Left ventricle myocardium superior (tissue), 1 donor: ENCODE data around the gene POU2F3. TPM values are rescaled to one million over a fixed set of nuclear protein-coding genes. Genes with fewer than 3 reads are reported as not detected.

Experiments
- ATAC-seq: fragments of 200-7000 bp; cut with Tn5 transposase; one replicate; pipeline ENCODE4 v1.9.1; 2020; ENCODE audit warnings: mild to moderate bottlenecking, moderate library complexity
- DNase-seq: peaks from one replicate; pipeline ENCODE4 v3.0.0-alpha.2; 2020
- intact Hi-C: fragments of 100-400 bp; cut with micrococcal nuclease; formaldehyde crosslinking; loops from one replicate; pipeline ENCODE4 v1.11.0; 2022
- long read RNA-seq: library from polyadenylated mRNA; unstranded; transcript quantifications from one replicate; pipeline ENCODE4 v2.0.0, GENCODE V29; 2021
- total RNA-seq: library from RNA; stranded (reverse); fragmentation: NEBNext Ultra II Directional; extraction: Animal tissue kit (Norgen Biotek cat#: 25700); gene quantifications from one replicate; pipeline ENCODE4 v1.2.1, GENCODE V29; 2021
- donor health status: DM: no; HTN: yes; CAD: no; lungs with severe emphysema.

The POU2F3 gene
- total RNA-seq: not detected
- long read RNA-seq: 0 reads

DNA sequence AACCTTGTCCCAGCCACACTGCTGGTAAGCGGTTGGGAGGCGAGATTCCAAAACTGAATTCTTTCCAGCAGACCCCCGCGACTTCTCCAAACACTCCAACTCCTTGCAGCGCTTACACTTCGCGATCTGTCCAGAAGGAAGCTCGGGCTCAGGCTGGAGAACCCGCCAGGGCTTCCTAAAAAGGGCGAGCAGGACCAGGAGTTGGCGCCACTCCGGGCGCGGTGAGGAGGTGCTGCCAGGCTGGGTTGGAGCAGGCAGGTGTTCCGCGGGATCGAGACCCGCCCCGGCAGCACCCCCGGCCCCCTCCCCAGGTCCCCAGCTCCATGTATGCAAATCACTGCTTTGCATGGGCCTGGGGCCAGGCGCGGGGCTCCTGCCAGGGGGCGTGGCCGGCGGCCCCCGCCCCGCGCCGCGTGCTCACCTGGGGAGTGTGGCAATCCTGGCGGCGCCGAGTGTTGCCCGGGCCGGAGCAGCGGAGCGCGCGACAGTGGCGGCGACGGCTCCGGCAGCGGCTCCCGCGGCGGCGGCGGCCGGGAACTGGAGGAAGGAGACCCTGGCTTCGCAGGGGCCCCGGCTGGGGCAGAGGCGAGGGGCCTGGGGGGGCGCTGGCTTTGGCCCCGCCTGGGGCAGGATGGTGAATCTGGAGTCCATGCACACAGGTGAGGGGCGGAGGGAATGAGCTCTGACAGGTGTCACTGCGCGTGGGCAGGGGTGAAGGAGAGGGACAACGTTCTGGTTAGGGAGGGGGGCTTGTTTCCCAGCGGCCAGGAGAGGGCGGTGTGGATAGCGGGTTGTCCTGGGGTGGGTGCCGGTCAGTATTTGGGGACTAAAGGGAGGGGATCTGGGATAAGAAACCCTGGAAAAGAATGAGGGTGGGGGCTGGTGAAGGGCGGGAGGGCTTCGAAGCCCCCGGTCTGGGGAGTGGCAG, at the start of gene POU2F3:
Gene POU2F3, plus strand, starts transcription at position 428 of the 928 bp plus-strand sequence. Its CDS starts 204 bp downstream, at position 632.
- intact Hi-C loops: no loop called here
- DNase-seq (peak; percentile 23), ATAC-seq (no peak)

DNA sequence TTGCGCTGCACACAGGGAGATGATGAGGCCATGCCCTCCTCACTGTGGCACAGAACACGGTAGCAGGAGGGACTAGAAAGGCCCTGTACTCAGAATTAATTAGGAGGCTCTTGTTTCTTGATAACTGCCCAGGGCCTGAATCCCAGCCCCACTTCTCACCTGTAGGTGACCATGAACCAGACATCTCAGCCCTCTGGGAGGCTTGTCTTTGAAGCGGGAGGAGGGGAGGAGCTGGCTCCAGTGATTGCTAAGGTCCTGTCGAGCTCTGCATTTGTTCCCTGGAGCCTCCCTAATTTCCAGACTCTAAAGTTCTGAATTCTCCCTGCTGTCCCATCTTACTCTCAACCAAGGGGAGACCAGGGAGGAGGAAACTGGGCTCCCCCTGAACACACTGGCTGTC, 48.9 kb upstream of the POU2F3 start:
- intact Hi-C loops: no loop called here
- no peak for DNase-seq
- no peak for ATAC-seq

DNA sequence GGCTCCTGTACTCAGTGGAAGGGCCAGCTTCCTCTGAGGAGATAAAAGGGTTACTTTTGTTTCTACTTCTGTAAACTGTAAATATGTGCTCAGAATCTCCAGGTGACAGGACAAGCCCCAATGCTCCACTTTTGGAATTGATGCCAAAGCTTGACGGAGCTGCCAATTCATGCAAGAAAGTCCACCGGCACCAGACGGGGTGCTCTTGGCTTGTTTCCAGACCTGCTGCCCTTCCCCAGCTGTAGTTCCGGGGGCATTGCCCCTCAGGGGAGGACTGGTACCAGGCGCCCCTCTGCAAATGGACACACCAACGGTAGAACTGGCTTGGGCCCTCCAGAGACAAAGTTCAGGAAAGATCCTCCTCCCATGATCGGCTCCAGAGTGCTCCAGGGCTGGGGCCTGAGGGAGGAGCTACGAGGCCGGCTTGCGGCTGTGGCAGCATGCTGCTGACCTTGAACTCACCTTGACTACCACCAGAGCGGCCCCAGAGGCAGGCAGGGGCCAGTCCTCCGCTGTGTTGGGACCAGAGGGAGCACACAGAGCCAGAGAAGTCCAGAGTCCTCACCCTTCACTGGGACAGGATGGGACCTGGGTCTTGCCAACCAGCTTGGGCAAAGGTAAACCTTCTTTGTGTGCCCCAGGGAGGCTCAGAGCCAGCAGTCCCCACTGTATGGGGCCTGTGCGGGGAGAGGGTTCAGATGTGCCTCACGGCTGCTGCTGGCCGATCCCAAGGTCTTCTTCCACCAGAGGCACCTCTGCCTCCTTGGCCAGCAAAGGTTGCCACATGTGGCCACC, 46.9 kb upstream of the POU2F3 start:
- ATAC-seq (no peak), DNase-seq (no peak)
- intact Hi-C loops: no loop called here

DNA sequence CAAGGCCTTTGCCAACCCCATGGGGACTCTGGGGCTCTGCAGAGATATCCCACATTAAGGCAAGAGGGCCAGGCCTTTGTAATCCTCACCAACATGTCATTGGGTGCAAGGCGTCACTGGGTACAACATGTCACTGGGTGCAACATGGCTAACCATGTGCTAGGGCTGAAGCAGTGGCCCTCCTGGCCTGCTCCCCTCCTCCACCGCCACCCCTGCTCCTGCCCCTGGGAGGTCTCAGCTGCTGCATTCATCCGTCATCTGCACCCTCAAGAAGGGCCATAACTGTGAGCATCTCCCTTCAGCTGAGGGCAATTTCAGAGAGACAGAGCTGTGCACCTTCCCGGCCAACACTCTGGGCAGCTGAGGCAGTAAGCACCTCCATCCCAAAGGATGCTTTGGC, 45.8 kb upstream of the POU2F3 start:
- ATAC-seq: no peak
- DNase-seq: no peak
- intact Hi-C loops: no loop called here

DNA sequence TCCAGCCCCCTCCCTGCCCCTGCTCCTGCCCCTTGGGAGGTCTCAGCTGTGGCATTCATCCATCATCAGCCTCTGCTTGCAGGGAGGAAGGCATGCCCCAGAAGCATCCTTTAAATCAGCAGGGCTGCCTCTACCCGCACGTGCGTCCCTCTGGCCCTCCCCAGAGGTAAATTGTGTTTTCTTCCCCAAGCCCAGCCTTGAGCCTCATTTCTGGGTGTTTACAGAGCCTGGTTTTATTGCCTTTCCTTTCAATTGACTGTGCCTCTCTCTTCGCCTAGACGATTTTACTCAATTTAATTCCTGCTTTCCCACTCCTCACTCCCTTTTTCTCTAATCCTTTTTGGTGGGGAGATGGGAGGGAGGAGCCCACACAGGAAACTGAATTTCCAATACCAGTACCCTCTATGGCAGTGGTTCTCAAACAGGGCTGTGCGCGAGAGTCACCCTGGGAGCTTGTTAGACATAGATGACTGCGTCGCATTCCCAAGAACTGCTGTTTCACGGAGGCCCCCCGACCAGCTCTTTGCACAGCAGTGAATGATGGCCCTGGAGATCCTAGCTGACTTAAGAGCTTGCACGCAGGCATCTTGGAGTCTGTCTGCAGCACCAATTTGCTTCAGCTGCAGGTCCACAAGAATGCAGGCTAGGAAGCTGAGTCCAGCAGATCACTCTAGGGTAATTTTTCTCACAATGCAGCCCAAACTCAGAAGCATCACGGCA, 44.2 kb upstream of the POU2F3 start:
- no peak for ATAC-seq
- intact Hi-C loops: no loop called here
- DNase-seq: no peak

DNA sequence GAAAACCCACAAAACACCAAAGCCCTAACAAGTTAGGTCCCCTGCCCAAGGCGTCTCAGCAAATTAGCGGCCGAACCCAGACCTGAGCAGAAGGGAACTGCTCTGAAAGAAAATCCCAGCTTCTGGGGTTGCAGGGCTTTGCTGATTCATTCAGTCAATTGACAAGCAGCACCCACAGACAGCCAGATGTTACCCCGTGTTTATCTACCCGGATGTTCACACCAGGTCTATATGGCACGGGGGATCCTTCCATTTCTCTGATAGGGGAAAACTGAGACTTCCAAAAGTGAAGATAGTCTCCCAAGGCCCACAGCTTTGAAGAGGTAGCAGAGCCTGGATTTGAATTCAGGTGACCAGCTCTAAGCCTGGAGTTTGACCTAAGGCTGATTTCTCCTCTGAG, 43.1 kb upstream of the POU2F3 start:
- no peak for DNase-seq
- intact Hi-C loops: no loop called here
- ATAC-seq: no peak

DNA sequence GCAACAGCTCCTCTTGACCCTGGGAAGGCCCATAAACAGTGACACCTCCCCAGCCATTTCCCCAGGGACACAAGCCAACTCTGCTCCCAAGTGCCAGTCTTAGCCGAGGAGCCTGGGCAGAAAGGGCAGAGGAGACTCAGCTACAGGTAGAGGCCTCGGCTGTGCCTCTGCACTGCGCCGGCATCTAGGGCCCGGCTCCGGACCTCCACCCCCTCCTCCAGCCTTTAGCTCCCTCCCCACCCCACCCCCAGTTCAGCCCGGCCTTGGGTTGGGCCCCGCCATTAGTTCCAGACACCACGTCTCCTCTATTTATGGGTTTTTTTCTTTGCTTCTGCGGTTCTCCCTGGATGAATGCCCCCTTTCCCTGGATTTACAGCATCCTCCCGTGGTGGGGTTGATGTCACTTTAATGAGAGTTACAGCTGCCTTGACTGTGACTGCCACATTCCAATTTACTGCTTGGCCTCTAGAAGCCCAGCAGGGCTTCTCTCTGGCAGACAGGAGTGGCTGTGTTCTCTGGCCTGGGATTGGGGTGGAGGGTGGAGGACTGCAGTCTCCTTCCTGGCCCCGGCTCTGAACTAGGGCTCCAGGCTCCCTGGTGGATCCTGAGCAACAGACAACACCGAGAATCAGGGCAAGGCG, 42.6 kb upstream of the POU2F3 start:
- DNase-seq (no peak), ATAC-seq (peak; percentile 81)
- intact Hi-C loops: no loop called here

DNA sequence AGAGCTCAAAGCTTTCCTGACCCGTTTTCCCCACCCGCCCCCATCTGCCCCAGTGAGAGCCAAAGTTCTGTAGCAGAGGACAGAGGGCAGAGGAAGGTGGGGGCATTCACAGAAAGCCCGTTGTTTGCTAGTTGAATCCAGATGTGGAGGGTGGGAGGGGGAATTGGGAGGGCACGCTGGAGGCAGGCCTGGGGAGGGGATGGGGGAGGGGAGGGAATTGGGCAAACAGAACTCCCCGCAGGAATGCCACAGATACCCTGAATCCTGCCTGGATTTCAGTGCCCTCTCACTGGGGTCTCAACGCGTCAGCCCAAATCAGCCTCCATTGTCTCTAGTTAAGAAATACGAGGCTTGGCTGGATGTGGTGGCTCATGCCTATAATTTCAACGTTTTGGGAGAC, 42.0 kb upstream of the POU2F3 start:
- intact Hi-C loops: no loop called here
- ATAC-seq: peak; percentile 25
- no peak for DNase-seq

DNA sequence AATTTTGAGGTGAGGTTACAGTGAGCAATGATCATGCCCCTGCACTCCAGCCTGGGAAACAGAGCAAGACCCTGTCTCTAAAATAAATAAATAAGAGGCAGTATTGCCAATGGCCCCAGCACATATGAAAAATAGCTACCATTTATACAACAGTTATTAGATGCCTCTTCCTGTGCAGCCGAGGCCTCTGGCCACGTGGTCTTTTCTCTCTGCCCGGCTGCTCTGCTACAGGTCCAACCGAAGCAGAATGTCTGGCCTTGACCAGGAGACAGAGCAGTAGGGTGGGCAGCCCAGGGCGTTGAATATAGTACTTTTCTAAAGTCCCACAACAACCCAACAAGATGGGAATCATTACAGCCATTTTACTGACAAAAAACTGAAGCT, 41.5 kb upstream of the POU2F3 start:
- no peak for DNase-seq
- ATAC-seq: no peak
- intact Hi-C loops: no loop called here

DNA sequence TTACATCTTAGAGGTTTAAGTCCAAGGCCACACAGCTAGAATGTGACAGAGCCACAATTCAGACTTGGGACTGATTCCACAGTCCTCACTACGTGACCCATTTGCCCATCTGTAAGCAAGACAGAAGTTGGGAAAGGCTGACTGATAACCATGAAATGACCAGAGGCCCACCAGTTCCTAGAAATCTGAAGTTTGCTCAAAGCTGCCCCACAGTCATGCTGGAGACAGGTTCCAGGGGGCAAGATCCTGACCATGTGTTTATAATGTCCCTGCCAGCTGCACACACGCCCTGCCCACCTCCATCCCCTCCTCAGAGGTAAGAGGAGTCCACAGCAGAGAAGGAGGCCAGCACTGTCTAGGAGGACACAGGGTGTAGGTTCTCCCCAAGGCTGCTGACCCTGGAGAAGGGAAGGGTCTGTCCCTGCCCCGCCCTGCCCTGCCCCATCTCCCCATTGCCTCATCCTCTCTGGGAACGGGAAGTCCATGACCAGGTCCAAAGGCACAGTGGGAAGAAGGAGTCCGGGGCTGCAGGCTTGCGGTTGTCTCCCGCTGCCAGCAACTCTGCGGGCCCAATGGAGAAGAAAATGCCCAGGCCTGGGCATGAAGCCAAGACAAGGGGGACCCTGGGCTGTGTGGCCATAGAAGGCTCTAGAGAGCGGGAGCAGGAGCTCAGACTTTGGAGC, 41.0 kb upstream of the POU2F3 start:
- intact Hi-C loops: no loop called here
- ATAC-seq (no peak), DNase-seq (no peak)

DNA sequence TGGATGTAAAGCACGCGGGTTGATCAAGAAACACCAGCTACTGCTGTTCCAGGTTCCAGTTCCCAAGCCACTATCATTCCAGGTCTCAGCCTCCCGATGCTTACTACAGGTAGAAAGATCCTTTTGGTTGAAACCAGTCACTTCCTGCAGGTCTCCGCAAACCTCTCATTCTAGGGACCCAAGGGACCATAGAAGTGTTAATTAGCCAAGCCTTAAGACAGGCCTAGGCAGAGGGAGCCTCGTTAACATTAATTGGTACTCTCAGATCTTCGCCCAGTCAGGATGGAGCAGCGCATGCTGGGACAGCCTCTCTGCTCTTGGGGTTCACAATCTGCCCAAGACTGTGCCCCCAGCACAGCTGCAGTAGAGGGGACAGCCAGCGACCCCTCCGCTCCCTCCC, 40.3 kb upstream of the POU2F3 start:
- intact Hi-C loops: no loop called here
- ATAC-seq: no peak
- no peak for DNase-seq

DNA sequence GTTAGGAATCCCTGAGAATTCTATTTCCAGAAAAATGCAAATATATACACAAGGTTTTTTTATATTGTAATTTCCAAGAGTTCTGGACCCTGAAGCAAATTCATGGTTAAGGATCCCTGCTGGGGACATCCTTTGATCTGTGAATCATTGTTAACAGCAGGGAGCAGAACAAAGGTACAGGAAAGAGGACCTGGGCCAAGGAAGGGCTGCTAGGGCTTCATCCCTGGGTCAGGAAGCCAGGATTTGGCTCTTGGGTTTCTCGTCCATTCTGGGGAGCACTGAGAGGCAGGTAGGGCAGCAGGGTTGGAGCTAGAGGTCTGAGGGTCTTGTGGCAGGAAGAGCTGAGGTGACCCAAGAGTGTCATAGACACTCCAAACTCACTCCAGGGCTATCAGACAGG, 39.3 kb upstream of the POU2F3 start:
- DNase-seq: no peak
- no peak for ATAC-seq
- intact Hi-C loops: no loop called here

DNA sequence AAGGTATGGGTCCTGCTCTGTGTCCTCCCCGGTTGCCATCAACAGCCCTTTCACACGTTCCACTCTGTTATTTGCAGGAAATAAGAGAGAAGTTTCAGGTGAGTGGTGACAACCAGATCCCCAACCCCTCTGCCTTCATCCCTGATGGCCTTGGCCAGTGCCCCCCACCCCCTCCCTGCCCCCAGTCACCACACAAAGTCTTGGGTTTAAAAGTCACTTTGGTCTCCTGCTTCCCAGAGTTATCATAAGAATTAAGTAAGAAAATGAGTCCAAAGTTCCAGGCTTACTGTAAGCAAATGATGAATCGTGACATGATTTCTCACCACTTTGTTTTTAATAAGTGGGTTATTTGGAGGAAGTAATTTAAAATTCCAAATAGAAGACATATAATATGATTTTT, 38.3 kb upstream of the POU2F3 start:
- intact Hi-C loops: no loop called here
- DNase-seq: no peak
- ATAC-seq: no peak

DNA sequence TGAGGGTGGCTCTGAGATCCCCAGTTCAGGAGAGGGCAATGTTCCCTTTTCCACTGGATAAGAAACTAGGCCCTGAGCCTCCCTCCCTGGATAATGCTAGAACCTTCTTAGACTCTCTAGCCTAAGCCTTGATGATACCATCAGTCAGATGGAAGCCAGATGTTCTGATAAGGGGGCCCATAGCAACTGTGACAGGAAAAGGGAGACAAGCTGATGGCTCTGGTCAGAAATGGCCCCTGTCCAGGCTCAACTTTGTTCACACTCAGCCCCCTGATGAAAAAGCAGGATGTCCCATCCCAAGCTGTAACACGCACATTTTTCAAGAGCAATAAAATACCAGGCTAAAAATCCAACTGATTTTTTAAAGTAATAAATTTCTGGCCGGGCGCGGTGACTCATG, 36.3 kb upstream of the POU2F3 start:
- peak; percentile 1 for DNase-seq
- intact Hi-C loops: no loop called here
- no peak for ATAC-seq

DNA sequence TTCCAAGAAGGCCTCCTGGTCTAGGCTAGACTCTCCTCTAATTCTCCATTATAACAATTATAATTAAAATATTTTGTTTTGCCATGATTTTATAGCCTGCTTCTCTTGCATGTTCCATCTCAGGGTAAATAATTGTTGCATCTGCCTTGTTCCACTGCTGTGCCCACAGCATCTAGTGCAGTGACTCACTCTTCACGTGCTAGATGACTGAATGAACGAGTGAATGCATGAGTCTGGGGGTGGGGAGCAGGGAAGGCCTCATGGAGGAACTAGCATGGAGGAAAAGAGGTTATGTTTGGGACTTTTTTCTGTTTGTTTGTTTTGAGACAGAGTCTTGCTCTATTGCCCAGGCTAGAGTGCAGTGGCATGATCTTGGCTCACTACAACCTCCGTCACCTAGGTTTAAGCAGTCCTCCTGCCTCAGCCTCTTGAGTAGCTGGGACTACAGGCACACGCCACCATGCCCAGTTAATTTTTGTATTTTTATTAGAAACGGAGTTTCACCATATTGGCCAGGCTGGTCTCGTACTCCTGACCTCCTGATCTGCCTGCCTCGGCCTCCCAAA, 34.3 kb upstream of the POU2F3 start:
- DNase-seq: peak; percentile 6
- ATAC-seq: no peak
- intact Hi-C loops: no loop called here

DNA sequence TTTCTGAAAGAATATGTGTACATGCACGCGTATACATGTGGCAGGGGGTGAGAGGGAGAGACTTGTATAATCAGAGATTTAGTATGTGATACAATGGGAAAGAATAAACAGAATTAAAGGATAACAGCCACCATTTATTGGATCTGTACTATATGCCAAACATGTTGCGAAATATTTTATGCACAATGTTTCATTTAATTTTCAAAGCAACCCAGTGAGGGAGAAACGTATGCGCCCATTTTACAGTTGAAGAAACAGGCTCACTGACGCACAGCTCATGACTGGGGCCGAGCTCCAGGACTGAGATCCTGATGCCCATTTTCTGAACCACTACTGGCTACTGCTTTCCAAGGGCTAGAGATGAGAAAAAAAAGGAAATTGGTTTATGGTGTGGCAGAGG, 32.4 kb upstream of the POU2F3 start:
- no peak for ATAC-seq

DNA sequence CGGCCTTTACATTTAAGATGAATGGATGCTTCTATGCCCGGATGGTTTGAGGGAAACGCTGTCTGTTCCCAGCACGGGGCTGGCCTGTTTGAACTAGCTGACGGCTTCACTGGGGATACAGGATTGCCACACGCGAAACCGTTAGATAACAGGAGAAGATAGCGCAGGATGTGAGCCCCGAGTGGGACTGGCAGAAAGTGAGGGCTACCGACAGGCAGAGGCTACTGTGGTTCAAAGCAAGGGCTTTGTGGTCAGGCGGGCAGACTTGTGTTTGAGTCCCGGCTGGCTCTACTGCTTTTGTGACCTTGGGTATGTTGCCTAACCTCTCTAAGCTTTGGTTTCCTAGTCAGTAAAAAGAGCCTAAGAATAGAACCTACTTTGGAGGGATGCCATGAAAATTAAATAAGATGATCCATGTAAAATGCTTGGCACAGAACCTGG, 31.9 kb upstream of the POU2F3 start:
- intact Hi-C loops: no loop called here
- ATAC-seq (no peak), DNase-seq (peak; percentile 23)

More for the DNA sequence above, 32.4 kb upstream of the POU2F3 start:
- intact Hi-C loops: no loop called here
- DNase-seq: peak; percentile 8

DNA sequence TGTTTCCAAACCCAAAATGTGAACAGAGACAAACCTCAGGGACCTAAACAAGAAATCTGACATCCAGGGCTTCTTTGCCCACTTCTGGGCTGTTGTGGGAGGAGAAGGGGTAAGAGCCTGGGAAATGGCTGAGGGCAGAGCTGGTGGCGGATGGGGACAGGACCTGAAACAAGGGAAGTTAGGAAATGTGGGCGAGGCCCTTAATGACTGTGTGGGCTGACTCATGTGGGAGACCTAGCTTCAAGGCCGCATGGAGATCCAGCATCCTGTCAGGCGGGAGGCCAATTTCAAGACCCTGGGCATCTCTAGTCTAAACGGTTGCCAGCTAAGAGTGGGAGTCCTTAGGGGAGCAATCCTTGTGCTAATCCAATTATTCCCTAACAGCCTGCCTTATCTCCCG, 31.2 kb upstream of the POU2F3 start:
- DNase-seq (peak; percentile 46), ATAC-seq (peak; percentile 6)
- intact Hi-C loops: no loop called here
